ENCODE data around the gene GJB3.
"Not testable (repeated sequence)": the region's sequence is repeated elsewhere in the genome, so short reads cannot be mapped to it uniquely, and the experiment has no call there.

GRCh38 chr1:34818862-34819261, 37.8 kb downstream of the GJB3 start:
- TF ChIP-seq ZSCAN29 (CRISPR knock-in tag; conservative IDR thresholded peaks at IDR 0.05); EZH2 (conservative IDR thresholded peaks at IDR 0.05; ENCODE audit: low read depth, low read length); ZNF484 (CRISPR knock-in tag; IDR thresholded peaks at IDR 0.05; ENCODE audit: borderline replicate concordance, low read depth); ZNF761 (CRISPR knock-in tag; conservative IDR thresholded peaks at IDR 0.05); ZNF20 (CRISPR knock-in tag; IDR thresholded peaks at IDR 0.05); ZNF572 (CRISPR knock-in tag; IDR thresholded peaks at IDR 0.05); POLR2A (IDR thresholded peaks at IDR 0.05; ENCODE audit: insufficient read depth in 1 of 2, low read depth in 2 of 2, low read length in 2 of 2); CEBPB (IDR thresholded peaks at IDR 0.05; ENCODE audit: borderline replicate concordance, low read depth, low read length); ATF2 (CRISPR knock-in tag; IDR thresholded peaks at IDR 0.05): not testable (repeated sequence)
- TF ChIP-seq, protein P1, sequence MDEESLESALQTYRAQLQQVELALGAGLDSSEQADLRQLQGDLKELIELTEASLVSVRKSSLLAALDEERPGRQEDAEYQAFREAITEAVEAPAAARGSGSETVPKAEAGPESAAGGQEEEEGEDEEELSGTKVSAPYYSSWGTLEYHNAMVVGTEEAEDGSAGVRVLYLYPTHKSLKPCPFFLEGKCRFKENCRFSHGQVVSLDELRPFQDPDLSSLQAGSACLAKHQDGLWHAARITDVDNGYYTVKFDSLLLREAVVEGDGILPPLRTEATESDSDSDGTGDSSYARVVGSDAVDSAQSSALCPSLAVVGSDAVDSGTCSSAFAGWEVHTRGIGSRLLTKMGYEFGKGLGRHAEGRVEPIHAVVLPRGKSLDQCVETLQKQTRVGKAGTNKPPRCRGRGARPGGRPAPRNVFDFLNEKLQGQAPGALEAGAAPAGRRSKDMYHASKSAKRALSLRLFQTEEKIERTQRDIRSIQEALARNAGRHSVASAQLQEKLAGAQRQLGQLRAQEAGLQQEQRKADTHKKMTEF (CRISPR knock-in tag; IDR thresholded peaks at IDR 0.05) = not testable (repeated sequence)
